HG02884 (cell line): Measurements from ENCODE around the gene ATP5MK.
"Not testable (repeated sequence)": the region's sequence is repeated elsewhere in the genome, so short reads cannot be mapped to it uniquely, and the experiment has no call there.

ENCODE experiments used
- ATAC-seq: cut with Tn5 transposase; IDR thresholded peaks from one replicate; pipeline ENCODE4 v1.9.1; 2021; ENCODE audit warnings: mild to moderate bottlenecking, moderate library complexity; ENCODE audit not compliant: unreplicated experiment

Gene ATP5MK, protein sequence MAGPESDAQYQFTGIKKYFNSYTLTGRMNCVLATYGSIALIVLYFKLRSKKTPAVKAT

DNA sequence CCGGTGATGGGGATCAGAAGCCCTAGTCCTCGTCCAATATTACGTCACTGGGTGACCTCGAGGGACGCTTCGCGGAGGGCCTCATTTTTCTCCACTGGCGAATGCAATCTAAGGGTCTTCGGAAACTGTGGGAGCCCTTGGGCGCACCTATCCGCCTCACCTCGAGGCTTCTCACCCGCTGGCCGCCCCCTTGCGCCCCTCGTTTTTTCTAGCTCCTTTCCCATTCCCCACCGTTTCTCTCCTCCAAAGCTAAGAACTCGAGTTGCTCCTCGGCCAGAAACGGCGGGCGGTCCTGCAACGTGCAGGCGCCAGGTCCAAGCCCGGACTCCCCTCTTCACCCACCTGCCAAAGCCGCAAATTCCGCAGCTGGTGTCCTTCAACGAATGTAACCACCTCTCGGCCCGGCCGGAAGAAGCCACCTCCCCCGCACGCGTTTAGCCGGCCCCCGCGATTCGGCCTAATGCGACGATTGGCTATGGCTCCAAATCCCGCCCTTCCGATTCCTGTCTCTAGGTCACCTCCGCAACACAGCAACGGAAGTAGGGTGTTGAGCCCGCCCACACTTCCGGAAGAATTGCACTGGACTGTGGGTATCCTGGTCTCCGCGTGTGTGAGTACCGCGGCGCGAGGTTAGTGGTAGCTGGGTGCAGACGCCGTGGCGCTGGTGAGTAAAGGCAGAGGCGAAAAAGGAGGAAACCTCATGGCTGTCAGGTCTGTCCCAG, at the start of gene ATP5MK, which contains the start of gene PDCD11:
Gene ATP5MK (minus strand): TSS at position 409 of the 722 bp plus-strand sequence. CDS start 4,018 bp downstream, outside the sequence.
Gene PDCD11 (plus strand): TSS at position 560 of the 722 bp plus-strand sequence. CDS start 1,801 bp downstream, outside the sequence.
- peak; percentile 98 for ATAC-seq

DNA sequence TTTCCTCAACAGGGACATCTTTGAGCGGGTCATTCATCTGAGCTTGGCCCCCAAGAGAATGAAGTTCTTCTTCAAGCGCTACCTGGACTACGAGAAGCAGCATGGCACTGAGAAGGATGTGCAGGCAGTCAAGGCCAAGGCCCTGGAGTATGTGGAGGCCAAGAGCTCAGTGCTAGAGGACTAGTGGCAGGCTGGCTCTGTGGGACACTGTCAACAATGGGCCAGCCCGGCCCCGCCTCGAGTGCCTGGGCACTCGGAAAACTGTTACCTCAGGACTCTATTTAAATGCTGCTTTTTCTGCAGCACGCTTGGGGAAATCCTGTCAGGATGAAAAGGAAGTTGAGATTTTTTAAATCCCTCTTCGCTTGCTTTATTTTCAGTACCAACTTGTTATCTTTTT, 49.1 kb upstream of the ATP5MK start:
- no peak for ATAC-seq

DNA sequence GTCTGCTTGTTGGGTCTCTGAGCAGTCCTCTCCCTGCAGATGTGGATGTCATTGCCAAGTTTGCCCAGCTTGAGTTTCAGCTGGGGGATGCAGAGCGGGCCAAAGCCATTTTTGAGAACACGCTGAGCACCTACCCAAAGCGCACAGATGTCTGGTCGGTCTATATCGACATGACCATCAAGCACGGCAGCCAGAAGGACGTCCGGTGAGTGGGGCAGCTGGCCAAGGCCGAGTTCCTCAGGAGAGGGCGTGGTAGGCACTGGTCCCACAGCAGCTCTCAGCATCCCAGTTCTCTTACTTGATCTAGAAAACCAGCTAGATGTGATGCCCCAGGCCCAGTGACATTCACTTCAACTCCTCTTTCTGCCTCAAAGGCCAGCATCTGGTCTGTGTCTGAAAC, 48.2 kb upstream of the ATP5MK start:
- ATAC-seq = no peak

DNA sequence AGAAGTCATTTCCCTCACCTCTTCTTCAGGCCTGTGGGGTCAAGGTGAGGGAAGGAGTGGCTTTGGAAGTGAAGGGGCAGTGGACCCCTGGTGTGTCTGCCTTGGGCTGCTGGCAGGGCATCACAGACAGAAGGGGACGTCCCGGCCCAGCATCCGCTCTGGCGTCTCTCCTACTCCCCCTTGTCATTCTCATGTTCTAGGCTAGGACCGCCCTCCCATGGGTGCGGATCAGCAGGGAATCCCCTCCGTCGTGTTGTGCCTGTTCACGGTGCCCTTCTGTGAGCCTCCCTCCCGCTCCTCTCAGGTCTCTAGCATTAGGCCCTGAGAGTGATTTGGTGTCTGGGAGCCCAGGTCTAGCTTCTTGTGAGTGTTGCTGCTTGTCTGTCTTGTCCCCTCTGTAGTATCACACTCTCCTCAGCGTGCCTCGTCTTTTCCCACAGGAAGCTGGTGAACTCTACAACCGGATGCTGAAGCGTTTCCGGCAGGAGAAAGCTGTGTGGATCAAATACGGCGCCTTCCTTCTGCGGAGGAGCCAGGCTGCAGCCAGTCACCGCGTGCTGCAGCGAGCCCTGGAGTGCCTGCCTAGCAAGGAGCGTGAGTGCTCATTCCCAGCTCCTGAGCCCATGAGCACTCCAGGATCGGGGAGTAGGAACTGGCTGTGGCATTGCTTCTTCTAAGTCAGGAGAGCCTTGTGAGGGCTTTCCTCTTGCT, 47.4 kb upstream of the ATP5MK start:
- ATAC-seq = no peak

DNA sequence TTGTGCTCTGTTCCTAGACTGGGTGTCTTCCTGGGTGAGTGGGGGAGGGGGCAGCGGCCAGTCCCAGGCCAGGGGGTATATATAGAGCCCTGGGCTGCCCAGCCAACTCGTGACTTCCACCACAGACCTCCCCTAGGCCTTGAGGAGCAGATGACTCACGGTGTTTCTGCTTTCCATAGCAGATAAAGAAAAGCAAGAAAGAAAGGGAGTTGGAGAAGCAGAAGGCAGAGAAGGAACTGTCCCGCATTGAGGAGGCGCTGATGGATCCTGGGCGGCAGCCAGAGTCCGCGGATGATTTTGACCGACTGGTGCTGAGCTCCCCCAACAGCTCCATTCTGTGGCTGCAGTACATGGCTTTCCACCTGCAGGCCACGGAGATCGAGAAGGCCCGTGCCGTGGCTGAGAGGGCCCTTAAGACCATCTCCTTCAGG, 45.8 kb upstream of the ATP5MK start:
- no peak for ATAC-seq

DNA sequence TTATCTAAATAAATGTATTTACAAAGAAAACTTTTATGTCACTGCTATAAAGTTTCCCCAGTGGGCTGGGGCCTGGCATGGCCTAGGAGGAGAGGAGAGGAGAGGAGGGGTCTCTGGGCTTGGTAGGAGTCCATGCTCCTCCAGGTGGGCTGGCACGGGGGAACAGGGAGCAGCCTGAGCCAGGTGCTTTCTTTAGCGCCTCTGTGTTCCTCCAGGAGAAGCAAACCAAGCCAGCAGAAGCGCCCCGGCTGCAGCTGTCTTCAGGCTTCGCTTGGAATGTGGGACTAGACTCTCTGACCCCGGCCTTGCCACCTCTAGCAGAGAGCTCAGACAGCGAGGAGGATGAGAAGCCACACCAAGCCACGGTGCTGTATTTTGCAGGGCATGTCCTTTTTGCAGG, 45.3 kb upstream of the ATP5MK start:
- ATAC-seq = no peak

DNA sequence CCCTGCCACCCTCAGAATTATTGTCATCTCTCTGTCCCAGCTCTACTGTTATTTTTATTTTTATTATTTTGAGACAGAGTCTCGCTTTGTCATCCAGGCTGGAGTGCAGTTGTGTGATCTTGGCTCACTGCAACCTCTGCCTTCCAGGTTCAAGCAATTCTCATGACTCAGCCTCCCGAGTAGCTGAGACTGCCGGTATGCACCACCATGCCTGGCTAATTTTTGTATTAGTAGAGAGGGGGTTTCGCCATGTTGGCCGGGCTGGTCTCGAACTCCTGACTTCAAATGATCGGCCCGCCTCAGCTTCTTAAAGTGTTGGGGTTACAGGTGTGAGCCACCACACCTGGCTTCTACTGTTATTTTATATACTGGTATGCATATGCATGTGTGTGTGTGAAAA, 44.9 kb upstream of the ATP5MK start:
- no peak for ATAC-seq

DNA sequence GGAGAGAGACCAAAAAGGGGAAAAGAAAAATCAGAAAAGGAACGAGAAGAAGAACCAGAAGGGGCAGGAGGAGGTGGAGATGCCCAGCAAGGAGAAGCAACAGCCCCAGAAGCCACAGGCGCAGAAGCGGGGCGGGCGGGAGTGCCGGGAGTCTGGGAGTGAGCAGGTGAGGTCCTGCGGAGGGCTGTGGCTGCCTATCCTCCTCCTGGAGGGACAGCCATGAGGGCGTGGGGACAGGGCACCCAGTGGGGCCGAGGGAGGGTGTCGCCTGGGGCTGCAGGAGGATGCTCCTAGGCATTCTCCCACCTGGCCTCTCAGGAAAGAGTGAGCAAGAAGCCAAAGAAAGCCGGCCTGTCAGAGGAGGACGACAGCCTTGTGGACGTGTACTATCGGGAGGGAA, 44.1 kb upstream of the ATP5MK start:
- ATAC-seq = no peak

DNA sequence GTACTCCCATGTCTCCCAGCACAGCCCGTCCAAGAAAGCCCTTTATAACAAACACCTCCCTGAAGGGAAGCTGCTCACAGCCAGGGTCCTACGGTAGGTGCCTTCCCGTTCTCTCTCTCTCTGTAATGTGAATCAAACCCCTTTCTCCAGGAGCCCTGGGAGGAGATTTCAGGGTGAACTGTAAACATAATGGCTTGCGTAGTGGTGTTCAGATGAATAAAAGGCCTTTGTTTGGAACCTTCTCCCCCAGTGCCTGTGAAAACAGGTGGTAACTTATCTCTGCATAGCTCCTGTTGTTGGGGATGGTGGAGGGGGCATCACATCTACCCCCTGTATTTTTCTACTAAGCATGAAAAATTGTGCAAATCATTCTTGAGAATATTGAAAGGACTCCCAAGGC, 43.5 kb upstream of the ATP5MK start:
- no peak for ATAC-seq

DNA sequence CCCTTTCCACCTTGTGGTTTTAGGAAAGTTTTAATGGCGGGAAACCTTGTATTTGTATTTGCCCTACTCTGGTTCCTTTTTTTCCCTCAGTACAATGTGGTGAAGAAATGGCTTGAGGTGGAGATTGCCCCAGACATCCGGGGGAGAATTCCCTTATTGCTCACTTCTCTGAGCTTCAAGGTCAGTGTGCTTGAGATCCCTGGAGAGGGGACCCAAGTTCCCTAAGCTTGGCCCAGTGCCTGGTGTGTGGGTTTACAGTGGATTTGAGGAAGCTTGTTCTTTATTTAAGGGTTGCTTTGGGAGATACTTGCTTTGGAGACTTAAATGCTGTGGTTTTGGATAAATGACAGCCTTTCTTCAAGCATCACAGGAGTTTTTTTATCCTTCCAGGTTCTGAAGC, 37.6 kb upstream of the ATP5MK start:
- ATAC-seq = no peak

DNA sequence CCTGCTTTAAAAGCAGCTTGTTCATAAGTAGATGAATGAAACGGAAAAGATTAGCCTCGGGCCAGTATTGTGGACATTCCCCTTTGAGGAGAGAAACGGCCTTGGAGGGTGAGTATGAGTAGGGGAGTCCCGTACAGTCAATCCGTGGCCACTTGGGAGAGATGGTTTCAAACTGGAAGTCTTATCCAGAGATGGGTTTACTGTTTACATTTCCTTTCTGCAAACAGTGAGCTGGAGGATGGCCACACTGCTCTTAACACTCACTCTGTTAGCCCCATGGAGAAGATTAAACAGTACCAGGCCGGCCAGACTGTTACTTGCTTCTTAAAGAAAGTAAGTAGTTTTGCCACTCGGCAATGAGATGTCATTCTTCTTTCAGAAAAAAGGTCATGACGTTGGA, 35.6 kb upstream of the ATP5MK start:
- no peak for ATAC-seq

DNA sequence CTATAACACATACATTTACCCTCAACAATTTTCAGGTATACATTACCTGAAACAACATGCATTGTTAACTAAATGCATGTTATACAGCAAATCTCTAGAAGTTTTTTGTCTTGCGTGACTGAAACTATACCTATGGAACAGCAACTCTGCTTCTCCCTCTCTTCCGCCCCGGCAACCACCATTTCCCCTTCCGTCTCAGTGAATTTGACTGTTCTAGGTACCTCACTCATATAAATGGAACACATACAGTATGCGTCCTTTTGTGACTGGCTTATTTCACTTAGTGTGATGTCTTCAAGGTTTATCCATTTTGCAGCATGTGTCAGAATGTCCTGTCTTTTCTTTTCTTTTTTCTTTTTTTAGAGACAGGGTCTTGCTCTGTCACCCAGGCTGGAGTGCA, 33.4 kb upstream of the ATP5MK start:
- no peak for ATAC-seq

DNA sequence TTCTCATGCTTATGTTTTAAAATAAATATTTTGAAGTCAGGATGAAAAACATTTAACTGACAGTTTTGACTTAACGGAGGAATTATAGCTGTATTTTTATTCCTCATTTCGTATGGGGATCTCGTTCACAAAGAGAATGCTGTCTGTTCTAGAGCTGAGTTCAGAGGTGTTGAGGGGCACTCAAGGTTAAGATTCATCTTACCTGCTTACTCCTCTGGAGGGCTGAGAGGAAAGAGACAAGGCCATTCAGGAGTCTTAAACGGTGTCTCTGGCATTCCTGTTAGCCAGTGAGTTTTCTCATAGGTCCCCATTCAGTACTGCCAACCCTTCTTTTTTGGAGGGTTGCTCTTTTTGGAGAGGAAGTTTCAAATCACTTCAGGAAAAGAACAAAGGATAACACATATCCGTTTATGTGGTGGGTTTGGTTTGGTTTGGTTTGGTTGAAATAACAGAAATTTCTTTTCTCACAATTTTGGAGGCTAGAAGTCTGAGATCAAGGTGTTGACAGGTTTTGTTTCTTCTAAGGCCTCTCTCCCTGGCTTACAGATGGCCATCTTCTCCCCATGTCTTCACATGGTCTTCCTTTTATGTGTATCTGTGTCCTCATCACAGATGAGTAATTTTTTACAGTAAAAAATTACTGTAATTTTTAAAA, 32.8 kb upstream of the ATP5MK start:
- ATAC-seq = no peak

DNA sequence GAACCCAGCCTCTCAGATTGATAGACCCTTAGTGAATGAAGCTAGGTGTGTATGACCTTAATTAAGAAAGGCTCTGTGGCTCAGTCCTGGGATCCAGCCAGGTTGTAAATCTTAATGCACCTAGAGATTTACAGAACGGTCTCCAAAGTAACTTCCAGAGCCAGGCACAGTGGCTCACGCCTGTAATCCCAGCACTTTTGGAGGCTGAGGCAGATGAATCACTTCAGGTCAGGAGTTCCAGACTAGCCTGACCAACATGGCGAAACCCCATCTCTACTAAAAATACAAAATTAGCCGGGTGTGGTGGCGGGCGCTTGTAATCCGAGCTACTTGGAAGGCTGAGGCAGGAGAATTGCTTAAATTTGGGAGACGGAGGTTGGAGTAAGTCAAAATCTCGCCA, 31.6 kb upstream of the ATP5MK start:
- no peak for ATAC-seq

DNA sequence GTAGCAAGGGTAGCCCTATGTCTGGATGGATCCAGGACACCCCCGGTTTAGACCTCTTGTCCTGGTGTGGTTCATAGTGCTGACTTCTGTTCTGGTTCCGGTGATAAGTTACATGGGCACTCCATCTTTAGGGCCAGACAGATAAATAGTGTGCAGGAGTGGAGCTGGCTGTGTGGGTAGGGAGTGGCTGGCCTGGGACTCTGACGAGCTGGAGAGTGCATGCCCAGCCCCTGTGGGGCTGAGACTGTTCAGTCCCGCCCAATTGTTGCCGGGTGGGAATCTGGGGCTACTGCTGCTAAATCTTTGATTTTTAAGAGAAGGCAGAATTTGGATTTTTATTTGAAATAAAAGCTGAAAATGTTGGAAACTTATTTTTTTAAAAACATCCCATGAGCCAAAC, 27.5 kb upstream of the ATP5MK start:
- no peak for ATAC-seq

DNA sequence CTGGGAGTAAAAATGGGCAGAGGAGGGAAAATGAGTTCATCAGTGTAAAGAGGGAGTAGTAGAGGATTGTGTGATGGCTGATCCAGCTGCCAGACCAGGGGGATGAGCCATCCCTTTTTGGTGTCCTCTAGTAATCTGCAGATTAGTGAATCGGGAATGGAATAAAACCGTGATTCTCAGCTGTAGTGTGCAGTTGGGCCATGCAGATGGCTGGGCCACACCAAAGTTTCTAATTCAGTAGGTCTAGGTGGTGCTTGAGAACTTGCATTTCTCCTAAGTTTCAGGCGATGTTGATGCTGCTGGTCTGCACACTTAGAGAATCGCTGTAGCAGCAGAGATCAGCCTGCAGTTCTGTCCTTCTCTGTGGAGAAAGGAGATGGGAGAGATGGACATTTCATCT, 22.8 kb upstream of the ATP5MK start:
- no peak for ATAC-seq

DNA sequence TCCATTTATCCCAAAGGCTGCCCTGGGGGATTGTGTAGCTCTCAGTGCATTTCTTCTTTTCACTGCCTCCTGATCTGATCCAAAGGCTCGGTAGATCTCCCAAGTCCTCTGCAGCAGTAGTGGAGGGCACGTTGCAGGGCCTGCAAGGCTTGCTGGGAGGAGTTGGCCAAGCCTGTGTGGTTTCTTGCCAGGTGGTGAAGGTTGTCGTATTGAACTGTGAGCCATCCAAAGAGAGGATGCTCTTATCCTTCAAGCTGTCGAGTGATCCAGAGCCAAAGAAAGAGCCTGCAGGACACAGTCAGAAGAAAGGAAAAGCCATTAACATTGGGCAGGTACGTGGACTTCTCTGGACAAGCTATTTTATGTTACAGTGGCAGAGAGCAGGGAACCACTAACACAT, 21.3 kb upstream of the ATP5MK start:
- ATAC-seq = no peak

DNA sequence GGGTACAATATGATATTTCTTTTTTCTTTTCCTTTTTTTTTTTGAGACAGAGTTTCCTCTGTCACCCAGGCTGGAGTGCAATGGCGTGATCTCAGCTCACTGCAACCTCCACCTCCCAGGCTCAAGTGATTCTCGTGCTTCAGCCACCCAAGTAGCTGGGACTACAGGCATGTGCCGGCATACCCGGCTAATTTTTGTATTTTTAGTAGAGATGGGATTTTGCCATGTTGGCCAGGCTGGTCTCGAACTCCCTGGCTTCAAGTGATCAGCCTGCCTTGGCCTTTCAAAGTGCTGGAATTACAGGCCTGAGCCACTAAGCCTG, 20.8 kb upstream of the ATP5MK start:
- not testable (repeated sequence) for ATAC-seq

DNA sequence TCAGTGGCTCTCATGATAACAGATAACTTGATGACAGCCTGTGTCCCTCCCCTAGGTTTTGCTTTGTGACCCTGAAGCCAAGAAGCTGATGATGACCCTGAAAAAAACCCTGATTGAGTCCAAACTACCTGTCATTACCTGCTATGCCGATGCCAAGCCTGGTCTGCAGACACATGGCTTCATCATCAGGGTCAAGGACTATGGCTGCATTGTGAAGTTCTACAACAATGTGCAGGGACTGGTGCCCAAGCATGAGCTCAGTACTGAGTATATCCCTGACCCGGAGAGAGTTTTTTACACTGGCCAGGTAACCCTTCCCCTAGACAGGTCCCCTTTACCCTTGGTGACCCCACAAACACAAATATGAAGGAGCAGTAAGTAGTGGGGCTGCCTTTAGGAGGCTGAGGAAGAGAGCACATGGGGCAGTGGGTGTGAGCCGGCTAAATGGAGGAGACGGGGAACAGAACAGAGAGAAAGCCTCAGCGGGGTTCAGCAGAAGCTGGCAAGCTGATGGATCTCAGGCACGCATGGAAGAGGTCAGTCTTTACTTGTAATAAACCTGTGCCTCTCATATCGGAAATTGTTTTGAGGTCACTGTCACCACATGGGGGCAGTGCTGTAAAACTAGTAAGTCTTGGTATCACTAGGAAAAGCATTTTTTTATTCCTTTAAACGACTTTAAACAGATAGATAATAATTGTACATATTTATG, 20.3 kb upstream of the ATP5MK start:
- ATAC-seq = no peak

DNA sequence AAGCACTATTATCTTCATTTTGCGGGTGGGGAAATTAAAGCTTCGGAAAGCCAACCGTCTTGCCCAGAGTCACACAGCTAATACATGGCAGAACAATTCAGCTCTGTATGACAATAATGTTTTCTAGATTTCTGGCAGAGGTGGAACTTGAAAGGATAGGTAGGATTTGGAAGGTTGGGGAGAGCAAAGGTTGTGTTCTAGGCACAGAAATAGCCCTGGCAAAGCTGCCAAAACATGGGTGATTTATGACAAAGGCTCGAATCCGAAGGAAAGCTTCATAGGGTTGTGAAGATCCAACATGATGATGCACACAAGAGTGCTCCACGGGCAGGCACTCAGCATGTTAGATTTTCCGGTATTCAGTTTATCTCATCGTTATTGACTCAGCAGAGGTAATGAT, 19.3 kb upstream of the ATP5MK start:
- no peak for ATAC-seq

DNA sequence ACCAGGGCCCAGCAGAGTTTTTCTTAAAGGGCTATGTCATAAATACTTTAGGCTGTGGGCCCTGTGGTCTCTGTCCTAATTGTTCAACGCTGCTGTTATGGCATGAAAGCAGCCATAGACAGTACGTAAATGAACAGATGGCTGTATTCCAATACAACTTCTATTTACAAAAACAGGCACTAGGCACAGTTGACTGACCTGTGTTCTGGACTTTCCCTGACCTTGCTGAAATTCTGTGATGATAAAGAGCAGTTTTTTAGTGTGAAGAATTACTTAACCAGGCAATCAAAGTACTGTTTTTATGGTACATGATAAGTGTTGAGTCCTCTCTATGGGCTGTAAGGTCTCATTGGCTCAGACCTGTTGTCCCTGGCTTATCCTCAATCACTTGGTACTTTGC, 17.3 kb upstream of the ATP5MK start:
- no peak for ATAC-seq
